ENCODE data around the gene RAB3GAP2.
"Not testable (repeated sequence)": the region's sequence is repeated elsewhere in the genome, so short reads cannot be mapped to it uniquely, and the experiment has no call there.

RAB3GAP2 gene

GRCh38 chr1:220236278-220236677 lies 36.0 kb downstream of the RAB3GAP2 start:
- not testable (repeated sequence) for DNase-seq (ENCODE audit: low read depth in 3 of 3)

- no peak for DNase-seq (ENCODE audit: low read depth in 3 of 3)
These were observed 36.8 kb downstream of the RAB3GAP2 start for GRCh38 chr1:220235462-220235861.

- no peak for DNase-seq (ENCODE audit: low read depth in 3 of 3)
These were observed 38.3 kb downstream of the RAB3GAP2 start for GRCh38 chr1:220233927-220234326.

- DNase-seq (ENCODE audit: low read depth in 3 of 3) = no peak
These were observed 42.5 kb downstream of the RAB3GAP2 start for GRCh38 chr1:220229771-220230170.

- no peak for DNase-seq (ENCODE audit: low read depth in 3 of 3)
These were observed 44.9 kb downstream of the RAB3GAP2 start for GRCh38 chr1:220227393-220227792.

GRCh38 chr1:220226752-220227151 lies 45.5 kb downstream of the RAB3GAP2 start:
- no peak for DNase-seq (ENCODE audit: low read depth in 3 of 3)

- no peak for DNase-seq (ENCODE audit: low read depth in 3 of 3)
These were observed 46.3 kb downstream of the RAB3GAP2 start for GRCh38 chr1:220225957-220226356.

GRCh38 chr1:220224611-220225124 lies 47.6 kb downstream of the RAB3GAP2 start:
- no peak for DNase-seq (ENCODE audit: low read depth in 3 of 3)

- DNase-seq (ENCODE audit: low read depth in 3 of 3) = no peak
These were observed 48.2 kb downstream of the RAB3GAP2 start for GRCh38 chr1:220224033-220224432.

- no peak for DNase-seq (ENCODE audit: low read depth in 3 of 3)
These were observed 49.3 kb downstream of the RAB3GAP2 start for GRCh38 chr1:220222939-220223338.

- no peak for DNase-seq (ENCODE audit: low read depth in 3 of 3)
These were observed 50.6 kb downstream of the RAB3GAP2 start for GRCh38 chr1:220221670-220222069.

GRCh38 chr1:220221269-220221668 lies 51.0 kb downstream of the RAB3GAP2 start:
- DNase-seq (ENCODE audit: low read depth in 3 of 3) = no peak

GRCh38 chr1:220220699-220221040 lies 51.6 kb downstream of the RAB3GAP2 start:
- DNase-seq (ENCODE audit: low read depth in 3 of 3) = not testable (repeated sequence)

GRCh38 chr1:220219865-220220698 lies 52.2 kb downstream of the RAB3GAP2 start:
- no peak for DNase-seq (ENCODE audit: low read depth in 3 of 3)

- DNase-seq (ENCODE audit: low read depth in 3 of 3) = no peak
These were observed 53.2 kb downstream of the RAB3GAP2 start for GRCh38 chr1:220219136-220219442.

GRCh38 chr1:220218397-220219135 lies 53.7 kb downstream of the RAB3GAP2 start:
- DNase-seq (ENCODE audit: low read depth in 3 of 3) = peak in 2 of 3 experiments; percentile 17 to 25

GRCh38 chr1:220217383-220217988 lies 54.8 kb downstream of the RAB3GAP2 start:
- no peak for DNase-seq (ENCODE audit: low read depth in 3 of 3)

- no peak for DNase-seq (ENCODE audit: low read depth in 3 of 3)
These were observed 58.8 kb downstream of the RAB3GAP2 start for GRCh38 chr1:220213382-220213983.

- no peak for DNase-seq (ENCODE audit: low read depth in 3 of 3)
These were observed 64.8 kb downstream of the RAB3GAP2 start for GRCh38 chr1:220207411-220207810.

- not testable (repeated sequence) for DNase-seq (ENCODE audit: low read depth in 3 of 3)
These were observed 67.5 kb downstream of the RAB3GAP2 start for GRCh38 chr1:220204758-220205157.

- DNase-seq (ENCODE audit: low read depth in 3 of 3) = no peak
These were observed 68.4 kb downstream of the RAB3GAP2 start for GRCh38 chr1:220203816-220204215.
